Endothelial cell (in vitro differentiated cells): Measurements from ENCODE around the gene CCDC13. TPM values are rescaled to one million over a fixed set of nuclear protein-coding genes. Genes with fewer than 3 reads are reported as not detected.
A peak's percentile ranks its signal among the peaks of the same experiment; 100 is the strongest.

Experiments used
- DNase-seq: peaks from one replicate; pipeline ENCODE4 v3.0.0; 2021; ENCODE audit warnings: low spot score
- H3K27ac Mint-ChIP-seq: one replicate; pipeline ENCODE4 v1.8.0; 2021; ENCODE audit warnings: mixed read lengths, inconsistent platforms; ENCODE audit not compliant: unreplicated experiment
- H3K27me3 Mint-ChIP-seq: one replicate; pipeline ENCODE4 v1.8.0; 2021; ENCODE audit warnings: mild to moderate bottlenecking, moderate library complexity, mixed read lengths, inconsistent platforms; ENCODE audit not compliant: unreplicated experiment
- H3K36me3 Mint-ChIP-seq: one replicate; pipeline ENCODE4 v1.8.0; 2021; ENCODE audit warnings: mild to moderate bottlenecking, low read depth, mixed read lengths, inconsistent platforms; ENCODE audit not compliant: unreplicated experiment
- H3K4me1 Mint-ChIP-seq: one replicate; pipeline ENCODE4 v1.8.0; 2021; ENCODE audit warnings: mild to moderate bottlenecking, mixed read lengths, inconsistent platforms; ENCODE audit not compliant: unreplicated experiment
- H3K4me3 Mint-ChIP-seq: one replicate; pipeline ENCODE4 v1.8.0; 2021; ENCODE audit warnings: mild to moderate bottlenecking, mixed read lengths, inconsistent platforms; ENCODE audit not compliant: unreplicated experiment
- H3K9me3 Mint-ChIP-seq: one replicate; pipeline ENCODE4 v1.8.0; 2021; ENCODE audit warnings: mixed read lengths, inconsistent platforms; ENCODE audit not compliant: unreplicated experiment
- CTCF ChIP-seq: fragments of 200-600 bp; sonication (generic); IDR thresholded peaks from one replicate; pipeline ENCODE4 v1.5.0; 2021; ENCODE audit warnings: antibody characterized with exemption; ENCODE audit not compliant: unreplicated experiment
- total RNA-seq: library from RNA; stranded (reverse); fragmentation: NEBNext Ultra II Directional; extraction: Animal tissue kit (Norgen Biotek cat#: 25700); gene quantifications from one replicate; pipeline ENCODE4 v1.2.1, GENCODE V29; 2021; ENCODE audit not compliant: unreplicated experiment

Gene CCDC13
- total RNA-seq, 1 donor from 2014 or later: 0.41 TPM

GRCh38 chr3:42749025-42749752 is 23.9 kb downstream of the CCDC13 start:
- no peak for TF ChIP-seq CTCF
- H3K36me3 Mint-ChIP-seq: peaks cover 7% of the 10 kb centered on the region
- H3K9me3 Mint-ChIP-seq: no peaks in the 10 kb centered on the region
- H3K27me3 Mint-ChIP-seq: peaks cover 1% of the 10 kb centered on the region
- no peak overlapping the region for H3K27ac Mint-ChIP-seq
- DNase-seq: no peak
- no peak overlapping the region for H3K4me3 Mint-ChIP-seq
- H3K4me1 Mint-ChIP-seq: no peaks in the 10 kb centered on the region

- Mint-ChIP-seq H3K27ac (no peak overlapping the region), H3K4me3 (no peak overlapping the region), H3K27me3 (no peaks in the 10 kb centered on the region), H3K4me1 (no peaks in the 10 kb centered on the region), H3K9me3 (no peaks in the 10 kb centered on the region), H3K36me3 (no peaks in the 10 kb centered on the region)
- DNase-seq: no peak
- TF ChIP-seq CTCF: no peak
Measured at GRCh38 chr3:42747581-42747980, 25.5 kb downstream of the CCDC13 start.

GRCh38 chr3:42746455-42747450 is 26.3 kb downstream of the CCDC13 start:
- H3K4me3 Mint-ChIP-seq: no peak overlapping the region
- TF ChIP-seq CTCF: no peak
- H3K27ac Mint-ChIP-seq: no peak overlapping the region
- no peaks in the 10 kb centered on the region for H3K27me3 Mint-ChIP-seq
- no peak for DNase-seq
- H3K36me3 Mint-ChIP-seq: no peaks in the 10 kb centered on the region
- no peaks in the 10 kb centered on the region for H3K4me1 Mint-ChIP-seq
- H3K9me3 Mint-ChIP-seq: no peaks in the 10 kb centered on the region

- no peak overlapping the region for H3K27ac Mint-ChIP-seq
- H3K36me3 Mint-ChIP-seq: no peaks in the 10 kb centered on the region
- peaks cover 4% of the 10 kb centered on the region for H3K27me3 Mint-ChIP-seq
- no peaks in the 10 kb centered on the region for H3K9me3 Mint-ChIP-seq
- TF ChIP-seq CTCF: no peak
- no peaks in the 10 kb centered on the region for H3K4me1 Mint-ChIP-seq
- H3K4me3 Mint-ChIP-seq: no peak overlapping the region
- DNase-seq: peak; percentile 1
Measured at GRCh38 chr3:42745776-42746454, 27.1 kb downstream of the CCDC13 start.
